GM19099 (cell line): Measurements from ENCODE around the gene SLC22A23.

Source experiments
- POLR2A ChIP-seq: IDR thresholded peaks from 3 replicates; pipeline ENCODE4 v1.6.1; 2011; ENCODE audit warnings: low read depth; ENCODE audit not compliant: insufficient read length; ENCODE audit errors: extremely low read depth

Gene SLC22A23

DNA sequence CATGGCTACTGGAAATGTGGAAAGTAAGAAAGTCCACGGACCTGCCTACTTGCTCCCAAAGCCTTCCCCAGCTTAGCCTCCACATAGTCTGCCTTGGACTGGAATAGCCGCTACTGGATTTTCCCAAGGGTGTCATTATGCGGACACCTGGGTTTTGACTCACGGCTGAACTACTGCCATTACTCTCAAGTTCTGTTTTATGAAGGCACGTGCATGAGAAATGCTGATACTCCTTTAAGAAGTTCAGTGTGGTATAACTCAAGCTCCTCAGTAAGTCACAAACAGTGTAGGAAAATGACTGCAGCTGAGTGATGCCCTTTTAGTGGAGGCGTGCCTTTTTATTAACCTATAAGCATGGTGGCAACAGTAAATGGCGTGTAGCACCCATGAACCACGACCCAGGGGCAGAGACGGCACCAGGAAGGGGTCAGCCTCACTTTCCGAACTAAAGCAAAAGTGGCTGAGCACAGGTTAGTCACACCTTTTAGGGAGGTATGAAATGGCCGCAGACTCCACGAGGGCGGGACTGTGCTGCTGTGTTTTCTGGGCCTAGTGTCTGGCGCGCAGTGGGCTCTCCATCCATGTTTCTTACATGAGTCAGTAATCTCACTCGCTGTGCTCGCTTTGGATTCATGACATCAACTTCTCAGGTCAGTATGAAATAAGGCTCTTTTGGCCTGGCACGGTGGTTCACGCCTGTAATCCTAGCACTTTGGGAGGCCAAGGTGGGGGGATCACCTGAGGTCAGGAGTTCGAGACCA is 174.2 kb downstream of the SLC22A23 start:
- TF ChIP-seq POLR2A: no peak

DNA sequence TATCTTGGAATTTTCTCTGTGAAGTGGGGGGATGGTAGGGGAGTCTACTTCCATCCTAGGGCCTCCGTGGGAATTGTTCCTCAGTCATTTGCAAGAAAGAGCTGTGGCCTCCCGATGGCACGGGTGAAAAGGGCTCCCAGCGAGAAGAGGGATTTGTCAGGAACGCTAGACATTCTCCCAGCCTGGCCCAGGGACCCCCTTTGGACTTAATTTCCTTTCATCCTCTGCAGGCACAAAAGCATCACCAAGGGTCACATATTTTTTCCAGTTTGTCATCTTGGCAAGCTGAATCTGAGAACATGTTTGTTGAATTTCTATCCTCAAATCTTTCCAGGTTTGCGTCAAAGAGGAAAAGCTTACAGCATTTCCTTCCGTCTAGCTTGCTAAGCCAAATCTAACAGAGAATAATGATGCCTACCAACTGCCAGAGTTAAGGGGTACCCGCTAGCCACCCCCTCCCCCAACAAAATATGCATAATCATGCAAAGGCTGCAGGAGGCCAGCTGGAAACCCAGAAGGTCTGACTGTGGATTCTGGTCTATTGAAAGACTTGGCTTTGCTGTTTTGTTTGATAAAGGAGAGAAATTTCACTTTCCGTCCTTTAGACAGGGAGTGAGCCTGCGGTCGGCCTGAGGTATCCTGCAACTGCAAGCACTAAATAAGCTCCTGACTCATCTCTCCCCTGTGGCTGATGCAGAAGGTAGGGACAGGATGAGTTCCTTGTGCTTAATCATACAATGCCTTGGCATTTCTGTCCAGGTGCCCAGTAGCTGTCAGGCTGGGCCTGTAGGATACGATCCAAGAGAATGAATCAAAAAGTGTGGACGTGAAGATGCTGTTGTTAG is 175.0 kb downstream of the SLC22A23 start:
- TF ChIP-seq POLR2A: no peak

DNA sequence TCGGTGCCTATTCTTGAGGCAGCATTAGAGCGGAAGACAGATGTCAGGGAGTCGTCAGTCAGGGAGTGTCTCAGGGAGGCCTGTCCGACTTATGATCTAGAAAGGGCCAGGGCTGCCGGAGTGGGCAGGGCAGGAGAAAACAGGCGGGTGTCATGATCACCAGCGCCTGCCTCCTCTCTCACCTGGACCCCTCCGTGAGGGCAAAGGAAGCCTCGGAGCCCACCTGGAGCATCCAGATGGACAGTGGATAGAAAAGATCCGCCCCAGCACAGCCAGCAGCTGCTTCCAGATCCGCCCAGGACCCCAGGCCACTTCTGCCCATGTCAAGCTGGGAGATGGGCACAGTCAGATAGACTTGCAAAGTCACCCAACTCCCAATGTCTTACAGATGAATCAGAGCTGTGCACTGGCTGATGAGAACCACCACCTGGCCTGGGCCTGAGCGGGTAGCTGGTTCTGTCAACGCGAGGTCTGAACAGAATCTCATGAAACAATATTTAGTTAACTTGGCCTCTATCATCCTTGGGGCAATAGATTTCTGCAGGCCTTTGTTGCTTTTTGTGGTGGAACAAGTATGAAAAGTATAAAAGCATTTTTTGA is 175.9 kb downstream of the SLC22A23 start:
- TF ChIP-seq POLR2A: no peak

DNA sequence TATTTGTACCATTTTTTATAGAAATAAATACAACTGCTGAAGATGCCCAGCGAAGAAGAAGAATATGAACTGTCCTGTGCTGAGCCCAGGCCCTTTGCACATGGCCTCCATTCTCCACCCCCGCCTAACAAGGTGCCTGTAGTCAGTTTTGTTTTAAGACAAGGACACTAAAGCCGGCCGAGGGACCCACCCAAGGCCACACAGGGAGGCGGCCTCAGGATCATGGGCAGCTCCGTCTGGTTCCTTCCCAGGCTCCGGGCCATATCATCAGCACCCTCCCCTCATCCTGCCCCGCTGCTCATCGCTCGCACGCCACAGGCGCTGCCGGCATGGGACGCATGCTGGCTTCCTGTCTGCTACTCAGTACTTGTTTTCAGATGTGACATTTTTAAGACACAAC is 176.8 kb downstream of the SLC22A23 start:
- TF ChIP-seq POLR2A: no peak

DNA sequence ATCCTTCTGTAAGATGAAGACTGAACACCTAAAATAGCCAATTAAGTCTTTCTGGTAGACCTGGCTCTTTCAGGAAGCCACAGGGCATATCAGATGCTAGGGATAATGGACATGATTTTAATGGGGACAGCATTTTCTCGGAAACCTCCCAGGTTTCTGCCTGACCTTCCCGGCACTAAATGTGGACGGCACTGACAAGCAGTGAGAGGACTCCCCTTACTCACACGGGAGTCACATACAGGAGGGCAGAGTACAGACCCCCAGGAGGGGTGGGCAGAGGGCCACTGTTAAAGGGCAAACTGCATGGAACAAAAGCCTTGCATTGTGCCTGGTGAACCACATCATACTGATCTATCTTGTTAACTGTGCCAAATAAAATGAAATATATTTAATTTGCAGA is 178.2 kb downstream of the SLC22A23 start:
- TF ChIP-seq POLR2A: no peak

DNA sequence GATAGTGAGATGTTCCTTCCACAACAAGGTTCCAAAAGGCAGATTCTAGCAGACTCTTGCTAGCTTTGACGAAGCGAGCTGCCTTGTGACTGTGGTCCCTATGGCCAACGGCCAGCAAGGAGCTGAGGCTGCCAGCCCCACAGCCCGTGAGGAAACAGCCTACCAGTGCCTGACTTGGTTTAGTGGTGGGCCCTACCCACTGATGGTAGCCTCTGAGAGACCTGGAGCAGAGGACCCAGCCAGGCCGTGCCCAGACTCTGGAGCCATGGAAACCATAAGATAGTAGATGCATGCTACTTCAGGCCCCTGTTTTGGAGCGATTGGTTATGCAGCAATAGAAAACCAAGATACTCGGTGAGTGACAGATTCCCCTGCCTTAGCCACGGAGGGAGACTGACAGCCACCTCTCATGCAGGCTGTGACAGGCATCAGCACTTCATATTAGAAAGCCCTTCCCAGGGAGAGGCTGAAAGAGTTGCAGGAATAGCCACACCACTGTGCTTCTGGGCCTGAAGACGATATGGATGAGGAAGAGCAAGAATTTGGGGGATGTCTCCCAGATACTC is 178.9 kb downstream of the SLC22A23 start:
- no peak for TF ChIP-seq POLR2A

DNA sequence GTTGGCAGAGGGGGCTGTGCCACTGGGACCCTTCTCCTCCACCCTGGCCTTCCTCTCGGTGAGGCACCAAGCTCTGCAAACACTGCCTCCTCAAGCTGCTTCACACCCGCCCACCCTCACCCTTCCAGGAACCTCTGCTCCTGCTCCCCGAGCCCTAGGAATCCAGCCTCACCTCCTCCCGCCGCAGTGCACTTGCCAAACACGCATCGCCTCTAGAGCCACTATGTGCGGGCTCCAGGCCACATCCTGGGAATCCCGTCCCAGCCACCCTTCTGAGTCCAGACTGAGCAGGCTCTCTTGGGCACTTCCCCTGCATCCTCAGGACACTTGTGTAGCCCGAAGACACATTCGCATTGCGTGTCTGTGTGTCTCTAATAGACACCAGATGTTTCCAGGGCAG is 179.6 kb downstream of the SLC22A23 start:
- TF ChIP-seq POLR2A: no peak

DNA sequence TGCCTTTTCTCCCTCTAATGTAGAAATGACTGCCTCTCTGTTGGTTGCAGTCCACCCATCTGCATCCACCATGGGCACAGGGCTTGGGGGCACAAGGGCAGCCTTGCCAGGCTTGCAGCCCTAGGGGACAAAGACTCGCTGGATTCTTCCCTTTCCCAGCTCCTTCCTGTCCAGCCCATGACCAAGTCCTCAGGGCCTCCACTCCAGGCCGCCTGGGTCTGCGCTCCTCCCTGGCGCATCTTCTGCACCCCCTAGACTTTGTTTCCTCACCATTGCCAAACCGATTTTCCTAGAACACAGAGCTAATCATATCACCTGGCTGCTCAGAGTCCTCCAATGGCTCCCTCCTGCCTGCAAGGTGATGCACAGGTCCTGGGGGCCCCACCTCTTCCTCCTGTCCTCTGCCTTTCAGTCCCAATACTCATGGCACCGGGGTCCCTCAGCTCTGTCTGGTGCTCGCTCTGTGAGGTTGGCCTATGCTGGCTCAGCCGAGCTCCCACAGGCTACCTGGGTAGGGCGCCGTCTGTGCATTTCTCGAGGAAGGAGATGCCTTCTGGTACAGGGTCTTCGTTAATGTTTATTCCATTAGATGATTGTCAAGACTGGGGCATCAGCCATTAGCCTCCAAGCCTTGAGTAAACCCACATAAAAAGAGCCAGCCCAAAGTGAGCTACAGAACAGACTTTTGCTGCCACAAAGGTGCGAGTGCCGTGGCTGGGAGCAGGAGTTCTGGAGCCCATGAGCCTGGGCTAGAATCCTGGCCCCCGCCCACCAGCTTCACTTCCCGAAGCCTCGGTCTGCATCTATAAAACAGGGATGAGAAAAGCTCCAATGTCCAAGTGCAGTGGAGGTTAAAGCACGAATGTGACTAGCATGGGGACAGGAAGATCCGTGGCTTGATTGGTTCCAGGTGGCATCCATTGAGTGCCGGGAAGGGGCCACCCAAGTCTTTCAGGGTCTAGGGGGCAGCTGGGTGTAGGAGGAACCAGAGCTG is 180.4 kb downstream of the SLC22A23 start:
- TF ChIP-seq POLR2A: no peak

DNA sequence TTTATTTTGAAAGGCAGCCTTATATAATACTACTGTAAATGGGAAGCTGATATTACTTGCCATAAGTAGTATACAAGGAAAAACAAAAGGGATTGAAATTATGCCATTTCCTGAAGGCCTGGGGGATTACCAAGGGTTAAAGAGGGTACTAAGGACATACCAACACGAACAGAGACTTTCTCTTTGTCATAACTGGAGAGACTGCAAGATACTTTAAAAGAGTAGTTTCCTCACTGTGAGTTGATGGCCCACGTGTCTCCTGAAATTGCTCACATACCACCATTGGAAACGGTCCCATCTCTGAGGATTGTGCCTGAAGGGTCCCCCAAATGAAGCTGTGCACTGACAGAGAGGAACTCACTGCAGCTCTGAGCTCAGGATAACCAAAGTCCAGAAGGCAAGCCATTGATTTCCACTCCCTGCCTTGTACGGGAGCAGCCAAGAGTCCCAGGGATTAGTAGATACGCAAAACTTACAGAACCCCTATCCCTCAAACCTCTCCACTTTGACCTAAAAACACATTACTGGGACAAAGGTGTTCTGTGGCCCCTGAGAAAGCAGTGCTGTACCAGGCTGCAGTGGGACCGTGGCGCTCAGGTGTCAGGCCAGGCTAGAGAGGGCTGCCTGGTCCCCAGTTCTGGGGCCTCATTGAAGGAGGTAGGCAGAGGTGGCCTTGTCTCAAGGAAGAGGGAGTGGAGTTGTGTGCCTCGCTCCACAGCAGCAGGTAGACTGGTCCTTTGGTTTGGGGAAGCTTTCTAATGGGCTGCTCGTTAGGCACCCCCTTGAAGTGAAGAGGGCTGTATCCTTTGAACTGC is 182.9 kb downstream of the SLC22A23 start:
- TF ChIP-seq POLR2A: no peak

DNA sequence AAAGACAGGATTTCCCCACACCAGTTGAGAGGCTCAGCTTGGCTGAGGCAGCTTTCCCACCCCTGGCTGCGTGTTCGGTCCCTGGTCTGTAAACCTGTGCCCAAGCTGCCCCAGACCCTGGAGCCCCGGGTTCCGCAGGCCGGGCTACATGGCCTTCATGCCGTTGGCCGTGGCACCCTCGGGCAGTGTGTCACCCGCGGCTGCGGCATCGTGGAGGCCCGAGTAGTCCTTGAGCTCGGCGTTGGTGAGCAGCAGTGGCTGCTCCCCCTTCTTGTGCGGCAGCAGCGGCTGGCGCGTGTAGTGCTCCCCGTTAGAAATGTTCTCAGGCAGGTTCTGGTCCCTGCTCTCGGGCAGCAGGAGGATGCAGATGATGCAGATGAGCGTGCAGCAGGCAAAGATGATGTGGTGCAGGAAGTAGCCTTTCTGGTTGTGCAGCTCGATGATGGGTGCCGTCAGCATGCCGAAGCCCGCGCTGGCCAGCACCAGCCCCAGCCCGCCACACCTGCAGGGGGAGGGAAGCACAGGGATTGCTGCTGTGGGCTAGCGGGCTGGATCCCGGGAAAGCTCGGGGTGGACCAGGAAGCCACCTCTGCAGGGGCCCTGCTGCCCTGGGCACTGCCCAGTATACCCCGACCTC is 183.8 kb downstream of the SLC22A23 start:
- no peak for TF ChIP-seq POLR2A

DNA sequence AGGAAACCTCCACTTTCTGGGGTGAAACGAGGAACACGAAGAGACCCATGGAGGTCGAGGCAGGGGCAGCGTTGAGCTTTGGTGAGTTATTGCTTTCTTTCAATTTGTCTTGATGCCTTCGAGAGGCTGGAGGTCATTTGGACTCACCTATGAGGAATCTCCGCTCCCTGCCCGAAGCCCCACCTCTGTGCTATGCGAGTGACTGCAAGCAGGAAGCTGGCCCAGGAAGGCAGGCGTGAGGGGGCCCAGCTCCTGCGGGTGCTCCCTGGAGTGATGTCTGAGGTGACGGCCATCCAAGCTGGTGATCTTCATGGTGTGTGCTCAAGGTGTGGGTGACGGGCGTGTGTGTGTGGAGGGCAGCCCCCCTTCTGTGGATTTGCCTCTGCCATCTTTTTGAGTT is 185.1 kb downstream of the SLC22A23 start:
- TF ChIP-seq POLR2A: no peak

DNA sequence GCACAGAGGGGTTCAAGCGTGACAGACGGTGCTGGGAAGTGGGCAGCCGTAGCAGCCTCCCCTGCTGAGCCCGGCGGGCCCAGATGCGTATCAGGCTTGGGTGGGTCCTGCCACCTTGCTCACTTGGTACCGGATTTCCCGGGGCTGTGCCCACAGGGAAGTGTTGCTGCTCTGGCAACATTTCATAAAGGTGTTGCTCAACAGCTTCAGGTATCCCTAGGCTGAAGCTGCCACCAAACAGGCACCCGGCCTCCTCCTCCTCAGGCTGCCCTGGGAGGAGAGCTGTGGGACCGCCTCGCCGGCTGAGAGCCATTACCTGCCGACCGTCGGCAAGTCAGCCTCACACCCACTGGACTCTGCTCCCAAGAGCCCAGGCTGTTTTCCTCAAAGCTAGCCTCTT is 186.6 kb downstream of the SLC22A23 start:
- TF ChIP-seq POLR2A: no peak

DNA sequence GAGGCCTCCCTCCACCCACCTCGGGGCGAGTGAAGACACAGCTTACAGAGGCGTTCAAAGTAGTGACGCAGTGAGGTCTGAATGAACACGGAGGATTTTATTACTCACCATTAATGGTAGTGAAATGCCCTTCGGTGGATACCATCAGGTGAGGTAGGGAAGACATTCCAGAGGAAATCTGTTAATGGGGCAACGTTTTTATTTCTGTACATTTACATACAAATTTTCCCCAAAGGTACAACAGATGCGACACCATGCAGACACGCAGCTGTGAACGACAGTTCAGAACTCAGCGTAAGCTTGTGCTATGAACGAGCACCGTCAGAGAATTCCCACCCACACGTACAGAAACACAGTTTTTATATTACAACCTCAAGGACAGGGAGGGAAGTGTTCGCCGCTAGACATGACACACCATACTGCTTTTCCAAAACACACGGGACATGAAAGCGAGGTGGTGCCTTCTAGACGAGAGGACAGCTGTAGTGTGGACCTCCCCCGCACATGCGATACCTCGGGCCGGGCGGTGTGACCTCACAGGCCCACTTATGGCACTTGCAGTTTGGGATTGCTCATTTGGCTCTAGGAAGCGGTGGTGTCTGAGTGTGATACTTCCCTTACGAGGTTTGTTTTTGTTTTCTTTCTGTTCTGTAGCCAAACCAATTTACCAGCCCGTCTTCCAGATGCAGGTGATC is 187.4 kb downstream of the SLC22A23 start:
- TF ChIP-seq POLR2A: no peak

DNA sequence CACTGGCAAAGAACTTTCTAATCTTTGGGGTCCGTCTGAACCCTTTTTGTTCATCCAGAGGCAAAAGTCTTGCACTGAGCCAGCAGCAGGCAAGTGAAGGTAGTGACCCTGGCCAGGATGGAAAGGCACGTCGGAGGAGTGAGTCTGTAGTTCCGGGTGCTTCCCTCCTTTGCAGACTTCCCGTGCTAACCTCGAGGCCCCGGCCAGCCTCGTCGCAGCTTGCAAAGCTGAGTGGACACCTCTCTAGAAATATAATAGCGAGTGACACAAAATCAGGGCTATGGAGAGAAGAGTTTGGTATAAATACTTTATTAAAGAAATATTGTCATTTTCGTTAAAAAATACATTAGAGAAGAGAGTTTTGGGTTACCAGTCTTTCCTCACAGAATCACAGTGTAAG is 188.2 kb downstream of the SLC22A23 start:
- TF ChIP-seq POLR2A: no peak
